ENCODE results near the gene KAT8. TPM values are rescaled to one million over a fixed set of nuclear protein-coding genes. Genes with fewer than 3 reads are reported as not detected.

The KAT8 gene
- polyA plus RNA-seq, 1 experiment, result 31.9 TPM

DNA sequence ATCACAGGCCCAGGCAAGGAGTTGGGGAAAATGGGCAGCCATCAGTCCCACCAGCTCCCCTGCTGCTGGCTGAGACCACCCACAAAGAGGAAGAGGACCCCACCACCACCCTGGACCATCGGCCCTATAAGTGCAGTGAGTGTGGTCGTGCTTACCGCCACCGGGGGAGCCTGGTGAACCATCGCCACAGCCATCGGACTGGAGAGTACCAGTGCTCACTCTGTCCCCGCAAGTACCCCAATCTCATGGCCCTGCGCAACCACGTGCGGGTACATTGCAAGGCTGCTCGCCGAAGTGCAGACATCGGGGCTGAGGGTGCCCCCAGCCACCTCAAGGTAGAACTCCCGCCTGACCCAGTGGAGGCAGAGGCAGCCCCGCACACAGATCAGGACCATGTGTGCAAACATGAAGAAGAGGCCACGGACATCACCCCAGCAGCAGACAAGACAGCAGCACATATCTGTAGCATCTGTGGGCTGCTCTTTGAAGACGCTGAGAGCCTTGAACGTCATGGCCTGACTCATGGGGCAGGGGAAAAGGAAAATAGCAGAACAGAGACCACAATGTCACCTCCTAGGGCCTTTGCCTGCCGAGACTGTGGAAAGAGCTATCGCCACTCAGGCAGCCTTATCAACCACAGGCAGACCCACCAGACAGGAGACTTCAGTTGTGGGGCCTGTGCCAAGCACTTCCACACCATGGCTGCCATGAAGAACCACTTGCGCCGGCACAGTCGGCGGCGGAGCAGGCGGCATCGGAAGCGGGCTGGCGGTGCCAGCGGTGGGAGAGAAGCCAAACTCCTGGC lies 39.7 kb upstream of the KAT8 start:
- Histone ChIP-seq H3K4me3 (ENCODE audit: low read depth, low read length) (no peak overlapping the region), H3K36me3 (ENCODE audit: control insufficient read depth, insufficient read depth, low read length) (peaks cover 35% of the 10 kb centered on the region), H3K27me3 (ENCODE audit: control insufficient read depth, insufficient read depth, low read length) (no peaks in the 10 kb centered on the region)
- TF ChIP-seq, protein P1, sequence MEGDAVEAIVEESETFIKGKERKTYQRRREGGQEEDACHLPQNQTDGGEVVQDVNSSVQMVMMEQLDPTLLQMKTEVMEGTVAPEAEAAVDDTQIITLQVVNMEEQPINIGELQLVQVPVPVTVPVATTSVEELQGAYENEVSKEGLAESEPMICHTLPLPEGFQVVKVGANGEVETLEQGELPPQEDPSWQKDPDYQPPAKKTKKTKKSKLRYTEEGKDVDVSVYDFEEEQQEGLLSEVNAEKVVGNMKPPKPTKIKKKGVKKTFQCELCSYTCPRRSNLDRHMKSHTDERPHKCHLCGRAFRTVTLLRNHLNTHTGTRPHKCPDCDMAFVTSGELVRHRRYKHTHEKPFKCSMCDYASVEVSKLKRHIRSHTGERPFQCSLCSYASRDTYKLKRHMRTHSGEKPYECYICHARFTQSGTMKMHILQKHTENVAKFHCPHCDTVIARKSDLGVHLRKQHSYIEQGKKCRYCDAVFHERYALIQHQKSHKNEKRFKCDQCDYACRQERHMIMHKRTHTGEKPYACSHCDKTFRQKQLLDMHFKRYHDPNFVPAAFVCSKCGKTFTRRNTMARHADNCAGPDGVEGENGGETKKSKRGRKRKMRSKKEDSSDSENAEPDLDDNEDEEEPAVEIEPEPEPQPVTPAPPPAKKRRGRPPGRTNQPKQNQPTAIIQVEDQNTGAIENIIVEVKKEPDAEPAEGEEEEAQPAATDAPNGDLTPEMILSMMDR (IDR thresholded peaks at IDR 0.05; ENCODE audit: insufficient read depth, low read depth, low read length), result no peak
- DNase-seq (ENCODE audit: low read depth), result no peak
- CTCF ChIA-PET, result interaction anchor here (0.6 kb wide), 1 partner anchor 135 kb away, joined by 3 read pairs; no protein-coding TSS in a partner anchor
- POLR2A ChIA-PET, result no interaction called here

DNA sequence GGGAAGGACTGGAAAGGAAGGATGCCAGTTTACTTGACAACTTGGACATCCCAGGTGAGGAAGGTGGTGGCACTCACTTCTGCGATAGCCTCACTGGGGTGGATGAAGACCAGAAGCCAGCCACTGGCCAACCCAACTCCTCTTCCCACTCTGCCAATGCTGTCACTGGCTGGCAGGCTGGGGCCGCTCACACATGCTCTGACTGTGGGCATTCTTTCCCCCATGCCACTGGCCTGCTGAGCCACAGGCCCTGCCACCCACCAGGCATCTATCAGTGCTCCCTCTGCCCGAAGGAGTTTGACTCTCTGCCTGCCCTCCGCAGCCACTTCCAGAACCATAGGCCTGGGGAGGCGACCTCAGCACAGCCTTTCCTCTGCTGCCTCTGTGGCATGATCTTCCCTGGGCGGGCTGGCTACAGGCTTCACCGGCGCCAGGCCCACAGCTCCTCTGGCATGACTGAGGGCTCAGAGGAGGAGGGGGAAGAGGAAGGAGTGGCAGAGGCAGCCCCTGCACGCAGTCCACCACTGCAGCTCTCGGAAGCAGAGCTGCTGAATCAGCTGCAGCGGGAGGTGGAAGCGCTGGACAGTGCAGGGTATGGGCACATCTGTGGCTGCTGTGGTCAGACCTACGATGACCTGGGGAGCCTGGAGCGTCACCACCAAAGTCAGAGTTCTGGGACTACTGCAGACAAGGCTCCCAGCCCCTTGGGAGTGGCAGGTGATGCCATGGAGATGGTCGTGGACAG lies 38.7 kb upstream of the KAT8 start:
- Histone ChIP-seq H3K4me3 (ENCODE audit: low read depth, low read length) (no peak overlapping the region), H3K27me3 (ENCODE audit: control insufficient read depth, insufficient read depth, low read length) (no peaks in the 10 kb centered on the region), H3K36me3 (ENCODE audit: control insufficient read depth, insufficient read depth, low read length) (peaks cover 37% of the 10 kb centered on the region)
- ChIA-PET POLR2A (no interaction called here), CTCF (interaction anchor here (0.6 to 1.2 kb wide), 3 partner anchors 15 to 136 kb away, joined by 3 read pairs; partner anchors contain the start of genes HSD3B7 and VKORC1)
- TF ChIP-seq, protein P1 (IDR thresholded peaks at IDR 0.05; ENCODE audit: insufficient read depth, low read depth, low read length), result no peak
- no peak for DNase-seq (ENCODE audit: low read depth)

DNA sequence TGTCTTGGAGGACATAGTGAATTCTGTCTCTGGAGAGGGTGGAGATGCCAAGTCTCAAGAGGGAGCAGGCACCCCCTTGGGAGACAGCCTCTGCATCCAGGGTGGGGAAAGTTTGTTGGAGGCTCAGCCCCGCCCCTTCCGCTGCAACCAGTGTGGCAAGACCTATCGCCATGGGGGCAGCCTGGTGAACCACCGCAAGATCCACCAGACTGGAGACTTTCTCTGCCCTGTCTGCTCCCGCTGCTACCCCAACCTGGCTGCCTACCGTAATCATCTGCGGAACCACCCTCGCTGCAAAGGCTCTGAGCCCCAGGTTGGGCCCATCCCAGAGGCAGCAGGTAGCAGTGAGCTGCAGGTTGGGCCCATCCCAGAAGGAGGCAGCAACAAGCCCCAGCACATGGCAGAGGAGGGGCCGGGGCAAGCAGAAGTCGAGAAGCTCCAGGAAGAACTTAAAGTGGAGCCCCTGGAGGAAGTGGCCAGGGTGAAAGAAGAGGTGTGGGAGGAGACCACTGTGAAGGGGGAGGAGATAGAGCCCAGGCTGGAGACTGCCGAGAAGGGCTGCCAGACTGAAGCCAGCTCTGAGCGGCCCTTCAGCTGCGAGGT lies 38.0 kb upstream of the KAT8 start:
- H3K36me3 ChIP-seq (ENCODE audit: control insufficient read depth, insufficient read depth, low read length), result peaks cover 38% of the 10 kb centered on the region
- POLR2A ChIA-PET, result no interaction called here
- CTCF ChIA-PET, result interaction anchor here (1.0 to 1.2 kb wide), 2 partner anchors 15 to 94 kb away, joined by 3 read pairs; partner anchors contain the start of genes HSD3B7 and VKORC1
- H3K4me3 ChIP-seq (ENCODE audit: low read depth, low read length), result no peak overlapping the region
- H3K27me3 ChIP-seq (ENCODE audit: control insufficient read depth, insufficient read depth, low read length), result no peaks in the 10 kb centered on the region
- no peak for DNase-seq (ENCODE audit: low read depth)
- TF ChIP-seq, protein P1 (IDR thresholded peaks at IDR 0.05; ENCODE audit: insufficient read depth, low read depth, low read length), result no peak

DNA sequence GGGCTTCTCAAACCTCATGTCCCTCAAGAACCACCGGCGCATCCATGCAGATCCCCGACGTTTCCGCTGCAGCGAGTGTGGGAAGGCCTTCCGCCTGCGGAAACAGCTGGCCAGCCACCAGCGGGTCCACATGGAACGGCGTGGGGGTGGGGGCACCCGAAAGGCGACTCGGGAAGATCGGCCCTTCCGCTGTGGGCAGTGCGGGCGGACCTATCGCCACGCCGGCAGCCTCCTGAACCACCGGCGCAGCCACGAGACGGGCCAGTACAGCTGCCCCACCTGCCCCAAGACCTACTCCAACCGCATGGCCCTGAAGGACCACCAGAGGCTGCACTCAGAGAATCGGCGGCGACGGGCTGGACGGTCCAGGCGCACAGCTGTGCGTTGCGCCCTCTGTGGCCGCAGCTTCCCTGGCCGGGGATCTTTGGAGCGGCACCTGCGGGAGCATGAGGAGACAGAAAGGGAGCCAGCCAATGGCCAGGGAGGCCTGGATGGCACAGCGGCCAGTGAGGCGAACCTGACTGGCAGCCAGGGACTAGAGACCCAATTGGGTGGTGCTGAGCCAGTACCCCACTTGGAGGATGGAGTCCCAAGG lies 37.3 kb upstream of the KAT8 start:
- no peak for DNase-seq (ENCODE audit: low read depth)
- peaks cover 41% of the 10 kb centered on the region for H3K36me3 ChIP-seq (ENCODE audit: control insufficient read depth, insufficient read depth, low read length)
- POLR2A ChIA-PET, result no interaction called here
- H3K27me3 ChIP-seq (ENCODE audit: control insufficient read depth, insufficient read depth, low read length), result no peaks in the 10 kb centered on the region
- CTCF ChIA-PET, result interaction anchor here (1.0 to 1.2 kb wide), 2 partner anchors 14 to 95 kb away, joined by 3 read pairs; partner anchors contain the start of genes HSD3B7 and VKORC1
- H3K4me3 ChIP-seq (ENCODE audit: low read depth, low read length), result no peak overlapping the region
- TF ChIP-seq, protein P1 (IDR thresholded peaks at IDR 0.05; ENCODE audit: insufficient read depth, low read depth, low read length), result no peak
